ENCODE measurements around the gene CCDC90B. TPM values are rescaled to one million over a fixed set of nuclear protein-coding genes. Genes with fewer than 3 reads are reported as not detected.
"Not testable (repeated sequence)": the region's sequence is repeated elsewhere in the genome, so short reads cannot be mapped to it uniquely, and the experiment has no call there.

The CCDC90B gene
- total and polyA plus RNA-seq, 2 donors (not counting 3 experiments of a cell fraction or from before 2014, with no cell fraction given) = 24.3 to 45.8 TPM

DNA sequence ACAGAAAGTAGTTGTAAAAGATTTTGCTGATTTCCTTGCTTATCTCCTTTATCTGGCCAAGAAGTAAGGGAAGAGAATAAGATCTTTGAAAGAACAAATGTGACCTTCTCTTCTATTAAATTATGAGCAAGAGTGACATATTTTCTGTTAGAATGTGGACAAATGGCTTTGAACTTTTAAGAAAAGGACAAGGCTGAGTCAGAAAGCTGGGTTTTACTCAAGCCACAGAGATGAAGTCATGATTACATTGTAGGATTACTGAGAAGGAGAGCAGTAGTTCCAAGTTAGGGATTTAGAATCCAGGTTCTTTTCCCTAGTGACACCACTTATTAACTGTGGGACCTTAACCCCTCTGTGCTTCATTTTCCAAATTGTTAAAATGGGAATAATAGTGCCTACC lies 13.5 kb downstream of the CCDC90B start:
- no peak for TF ChIP-seq CTCF (IDR thresholded peaks at IDR 0.05; ENCODE audit: extremely low read depth in 1 of 2, insufficient read depth in 1 of 2, low read depth in 1 of 2, low read length in 2 of 2)
- no peak for TF ChIP-seq POLR2A (IDR thresholded peaks at IDR 0.05; ENCODE audit: low read depth, low read length)
- TF ChIP-seq MYC (IDR thresholded peaks at IDR 0.05; ENCODE audit: low read depth, low read length) = no peak
- no peak for TF ChIP-seq GATA2 (IDR thresholded peaks at IDR 0.05; ENCODE audit: insufficient read depth, insufficient read length, low read depth, low read length)
- no peak for TF ChIP-seq FOS (IDR thresholded peaks at IDR 0.05; ENCODE audit: borderline replicate concordance, insufficient read depth, low read length)
- TF ChIP-seq EZH2 (IDR thresholded peaks at IDR 0.05; ENCODE audit: borderline replicate concordance, low read depth, low read length, severe bottlenecking) = no peak
- TF ChIP-seq POLR2AphosphoS5 (IDR thresholded peaks at IDR 0.05; ENCODE audit: insufficient read depth, low read depth, low read length) = no peak
- TF ChIP-seq JUN (IDR thresholded peaks at IDR 0.05; ENCODE audit: borderline replicate concordance, insufficient read depth, insufficient read length, low read depth) = no peak
- no peak for TF ChIP-seq MAX (IDR thresholded peaks at IDR 0.05; ENCODE audit: insufficient read depth, insufficient read length)
- no peaks in the 10 kb centered on the region for H3K27me3 ChIP-seq (ENCODE audit: control insufficient read depth in 2 of 2, insufficient read depth in 2 of 2, low read length in 2 of 2)
- no peaks in the 10 kb centered on the region for H4K20me1 ChIP-seq (replicated peaks; ENCODE audit: control insufficient read depth, extremely low read depth, insufficient read depth, low read length)
- ChIA-PET CTCF (interaction anchor here (1.7 kb wide), 1 partner anchor 23 kb away, joined by 6 read pairs; no protein-coding TSS in a partner anchor), POLR2A (interaction anchor here (0.7 kb wide), 1 partner anchor 92 kb away, joined by 4 read pairs; no protein-coding TSS in a partner anchor)
- H3K9me3 ChIP-seq (replicated peaks; ENCODE audit: control insufficient read depth, insufficient read depth, low read length) = no peaks in the 10 kb centered on the region
- no peak overlapping the region for H2AFZ ChIP-seq (ENCODE audit: low read depth, low read length)
- FAIRE-seq (no peak), DNase-seq (ENCODE audit: low read depth, low spot score) (no peak)
- H3K4me2 ChIP-seq (ENCODE audit: insufficient read depth, low read length) = no peak overlapping the region
- H3K36me3 ChIP-seq (ENCODE audit: control insufficient read depth in 2 of 2, extremely low read depth in 1 of 2, insufficient read depth in 2 of 2, low read length in 2 of 2) = peaks cover 4 to 13% of the 10 kb centered on the region in 2 experiments
- BruUV-seq (replicated peaks) = no TSS peak
- H3K79me2 ChIP-seq (ENCODE audit: control insufficient read depth, insufficient read depth, low read length) = peaks cover 1% of the 10 kb centered on the region
- intact Hi-C loops (cut with micrococcal nuclease) (no loop called here), dilution Hi-C loops (cut with MboI; ENCODE audit: extremely low pct_ligation_motif_present, low sequenced_read_pairs) (no loop called here)
- H3K9ac ChIP-seq (replicated peaks; ENCODE audit: extremely low read depth, insufficient read depth, low read length) = no peak overlapping the region
- H3K4me1 ChIP-seq (ENCODE audit: control insufficient read depth, extremely low read depth, insufficient read depth, low read length) = no peaks in the 10 kb centered on the region
- no peak overlapping the region for H3K4me3 ChIP-seq (replicated peaks in 1 of 3; ENCODE audit: insufficient read depth in 1 of 3, low read depth in 1 of 3, low read length in 3 of 3)
- no peaks in the 10 kb centered on the region for H3K9me1 ChIP-seq (replicated peaks; ENCODE audit: control insufficient read depth, extremely low read depth, insufficient read depth, low read length)
- H3K27ac ChIP-seq (ENCODE audit: insufficient read depth, low read depth, low read length) = no peak overlapping the region

DNA sequence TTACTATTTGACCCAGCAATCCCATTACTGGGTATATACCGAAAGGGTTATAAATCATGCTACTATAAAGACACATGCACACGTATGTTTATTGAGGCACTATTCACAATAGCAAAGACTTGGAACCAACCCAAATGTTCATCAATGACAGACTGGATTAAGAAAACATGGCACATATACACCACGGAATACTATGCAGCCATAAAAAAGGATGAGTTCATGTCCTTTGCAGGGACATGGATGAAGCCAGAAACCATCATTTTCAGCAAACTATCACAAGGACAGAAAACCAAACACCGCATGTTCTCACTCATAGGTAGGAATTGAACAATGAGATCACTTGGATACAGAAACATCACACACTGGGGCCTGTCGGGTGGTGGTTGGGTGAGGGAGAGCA lies 14.4 kb downstream of the CCDC90B start:
- intact Hi-C loops (cut with micrococcal nuclease); FAIRE-seq; BruUV-seq (replicated peaks): not testable (repeated sequence)

GRCh38 chr11:83269080-83269479 lies 17.1 kb downstream of the CCDC90B start:
- H3K9me3 ChIP-seq (replicated peaks; ENCODE audit: control insufficient read depth, insufficient read depth, low read length); BruUV-seq (replicated peaks); H3K9ac ChIP-seq (replicated peaks; ENCODE audit: extremely low read depth, insufficient read depth, low read length); H3K27me3 ChIP-seq (ENCODE audit: control insufficient read depth in 2 of 2, insufficient read depth in 2 of 2, low read length in 2 of 2); intact Hi-C loops (cut with micrococcal nuclease); POLR2A ChIA-PET; H3K4me3 ChIP-seq (replicated peaks in 1 of 3; ENCODE audit: insufficient read depth in 1 of 3, low read depth in 1 of 3, low read length in 3 of 3); H2AFZ ChIP-seq (ENCODE audit: low read depth, low read length); H4K20me1 ChIP-seq (replicated peaks; ENCODE audit: control insufficient read depth, extremely low read depth, insufficient read depth, low read length); H3K9me1 ChIP-seq (replicated peaks; ENCODE audit: control insufficient read depth, extremely low read depth, insufficient read depth, low read length); FAIRE-seq; H3K4me2 ChIP-seq (ENCODE audit: insufficient read depth, low read length); CTCF ChIA-PET; H3K79me2 ChIP-seq (ENCODE audit: control insufficient read depth, insufficient read depth, low read length); H3K4me1 ChIP-seq (ENCODE audit: control insufficient read depth, extremely low read depth, insufficient read depth, low read length); H3K27ac ChIP-seq (ENCODE audit: insufficient read depth, low read depth, low read length); dilution Hi-C loops (cut with MboI; ENCODE audit: extremely low pct_ligation_motif_present, low sequenced_read_pairs); DNase-seq (ENCODE audit: low read depth, low spot score): not testable (repeated sequence)
- peaks cover 10 to 16% of the 10 kb centered on the region in 2 experiments for H3K36me3 ChIP-seq (ENCODE audit: control insufficient read depth in 2 of 2, extremely low read depth in 1 of 2, insufficient read depth in 2 of 2, low read length in 2 of 2)

More for the DNA sequence above, 14.4 kb downstream of the CCDC90B start:
- H3K9ac ChIP-seq (replicated peaks; ENCODE audit: extremely low read depth, insufficient read depth, low read length); H3K9me1 ChIP-seq (replicated peaks; ENCODE audit: control insufficient read depth, extremely low read depth, insufficient read depth, low read length); POLR2A ChIA-PET; H2AFZ ChIP-seq (ENCODE audit: low read depth, low read length); H3K4me2 ChIP-seq (ENCODE audit: insufficient read depth, low read length); H3K4me1 ChIP-seq (ENCODE audit: control insufficient read depth, extremely low read depth, insufficient read depth, low read length); H3K27me3 ChIP-seq (ENCODE audit: control insufficient read depth in 2 of 2, insufficient read depth in 2 of 2, low read length in 2 of 2); dilution Hi-C loops (cut with MboI; ENCODE audit: extremely low pct_ligation_motif_present, low sequenced_read_pairs); H3K4me3 ChIP-seq (replicated peaks in 1 of 3; ENCODE audit: insufficient read depth in 1 of 3, low read depth in 1 of 3, low read length in 3 of 3); H3K79me2 ChIP-seq (ENCODE audit: control insufficient read depth, insufficient read depth, low read length); H4K20me1 ChIP-seq (replicated peaks; ENCODE audit: control insufficient read depth, extremely low read depth, insufficient read depth, low read length); H3K27ac ChIP-seq (ENCODE audit: insufficient read depth, low read depth, low read length); CTCF ChIA-PET; DNase-seq (ENCODE audit: low read depth, low spot score); H3K9me3 ChIP-seq (replicated peaks; ENCODE audit: control insufficient read depth, insufficient read depth, low read length): not testable (repeated sequence)
- peaks cover 4 to 13% of the 10 kb centered on the region in 2 experiments for H3K36me3 ChIP-seq (ENCODE audit: control insufficient read depth in 2 of 2, extremely low read depth in 1 of 2, insufficient read depth in 2 of 2, low read length in 2 of 2)
